Neural cell (in vitro differentiated cells): Measurements from ENCODE around the gene CDK5RAP2. TPM values are rescaled to one million over a fixed set of nuclear protein-coding genes. Genes with fewer than 3 reads are reported as not detected.

Experiments used
- H2AFZ ChIP-seq: fragments of 200-600, 300-800 bp; sonication (generic), shearing (Covaris generic); 2 replicates; pipeline ENCODE4 v1.6.0; 2014; ENCODE audit warnings: low read depth, mild to moderate bottlenecking, antibody characterized with exemption, low read length, moderate library complexity
- H3F3A ChIP-seq: fragments of 200-600 bp; shearing (Covaris generic); 2 replicates; pipeline ENCODE4 v1.6.1; 2016; ENCODE audit warnings: mild to moderate bottlenecking, moderate library complexity, mixed read lengths, antibody characterized with exemption, low read length; ENCODE audit not compliant: insufficient read depth, poor library complexity, severe bottlenecking
- H3K27ac ChIP-seq: fragments of 200-600, 300-800 bp; sonication (generic), shearing (Covaris generic); 2 replicates; pipeline ENCODE4 v1.5.1; 2014; ENCODE audit warnings: mild to moderate bottlenecking, low read length, moderate library complexity
- H3K27me3 ChIP-seq: fragments of 300-800, 200-600 bp; sonication (generic), shearing (Covaris generic); 2 replicates; pipeline ENCODE4 v1.6.0; 2014; ENCODE audit warnings: mild to moderate bottlenecking, low read depth, low read length, moderate library complexity; ENCODE audit not compliant: insufficient read depth
- H3K36me3 ChIP-seq: fragments of 300-800, 200-600 bp; sonication (generic), shearing (Covaris generic); 2 replicates; pipeline ENCODE4 v1.5.1; 2014; ENCODE audit warnings: mild to moderate bottlenecking, antibody characterized with exemption, low read length, moderate library complexity; ENCODE audit not compliant: insufficient read depth
- H3K4me2 ChIP-seq: fragments of 300-800, 200-600 bp; sonication (generic), shearing (Covaris generic); 2 replicates; pipeline ENCODE4 v1.6.0; 2014; ENCODE audit warnings: mild to moderate bottlenecking, low read length
- H3K4me3 ChIP-seq: fragments of 300-800, 200-600 bp; sonication (generic), shearing (Covaris generic); 2 replicates; pipeline ENCODE4 v1.5.1; 2014; ENCODE audit warnings: mild to moderate bottlenecking, low read length, moderate library complexity
- H3K79me2 ChIP-seq: fragments of 200-600 bp; shearing (Covaris generic); replicated peaks from 2 replicates; pipeline ENCODE4 v1.6.0; 2014; ENCODE audit warnings: mild to moderate bottlenecking, low read length, moderate library complexity; ENCODE audit not compliant: insufficient read depth
- H3K9ac ChIP-seq: fragments of 300-800, 200-600 bp; sonication (generic), shearing (Covaris generic); 2 replicates; pipeline ENCODE4 v1.6.1; 2016; ENCODE audit warnings: mild to moderate bottlenecking, low read length, mixed read lengths
- H3K9me2 ChIP-seq: fragments of 200-600 bp; shearing (Covaris generic); 2 replicates; pipeline ENCODE4 v1.6.1; 2016; ENCODE audit warnings: mild to moderate bottlenecking, low read length, mixed read lengths; ENCODE audit not compliant: insufficient read depth
- H3K9me3 ChIP-seq: fragments of 200-600, 300-800 bp; sonication (generic), shearing (Covaris generic); 2 replicates; pipeline ENCODE4 v1.6.1; 2016; ENCODE audit warnings: mild to moderate bottlenecking, mixed run types, low read length, moderate library complexity, mixed read lengths
- H4K20me1 ChIP-seq: fragments of 200-600 bp; shearing (Covaris generic); 2 replicates; pipeline ENCODE4 v1.6.1; 2016; ENCODE audit warnings: mild to moderate bottlenecking, mixed run types; ENCODE audit not compliant: insufficient read depth
- EP300 ChIP-seq: fragments of 450-650 bp; conservative IDR thresholded peaks from 2 replicates; pipeline ENCODE4 v1.6.1; 2014; ENCODE audit warnings: antibody characterized with exemption, mild to moderate bottlenecking, moderate library complexity; ENCODE audit not compliant: poor library complexity, severe bottlenecking
- EZH2 ChIP-seq: fragments of 200-600, 300-800 bp; shearing (Covaris generic), sonication (generic); IDR thresholded peaks from 2 replicates; pipeline ENCODE4 v1.6.1; 2014; ENCODE audit warnings: antibody characterized with exemption, low read length, borderline replicate concordance, mild to moderate bottlenecking; ENCODE audit not compliant: insufficient read depth, poor library complexity, severe bottlenecking
- MXI1 ChIP-seq: fragments of 450-650 bp; conservative IDR thresholded peaks from 2 replicates; pipeline ENCODE4 v1.6.1; 2014; ENCODE audit warnings: antibody characterized with exemption, mild to moderate bottlenecking; ENCODE audit not compliant: poor library complexity, severe bottlenecking
- POLR2AphosphoS5 ChIP-seq: IDR thresholded peaks from 2 replicates; pipeline ENCODE4 v1.6.1; 2012
- RAD21 ChIP-seq: fragments of 450-650 bp; conservative IDR thresholded peaks from 2 replicates; pipeline ENCODE4 v1.6.1; 2014; ENCODE audit warnings: antibody characterized with exemption, mild to moderate bottlenecking, moderate library complexity
- SMC3 ChIP-seq: fragments of 450-650 bp; conservative IDR thresholded peaks from 2 replicates; pipeline ENCODE4 v1.6.1; 2014; ENCODE audit warnings: antibody characterized with exemption, mild to moderate bottlenecking, moderate library complexity; ENCODE audit not compliant: poor library complexity
- TAF1 ChIP-seq: IDR thresholded peaks from 2 replicates; pipeline ENCODE4 v1.6.1; 2012; ENCODE audit warnings: low read depth
- polyA plus RNA-seq: library from polyadenylated mRNA; depleted of rRNA; stranded (reverse); fragments of >200 nt; gene quantifications from 2 replicates; pipeline ENCODE4 v1.2.3, GENCODE V29; 2014
- TF ChIP-seq, protein P1 (sequence below): IDR thresholded peaks from 2 replicates; pipeline ENCODE4 v1.6.1; 2012; ENCODE audit warnings: borderline replicate concordance
- TF ChIP-seq, protein P2 (sequence below): fragments of 450-650 bp; IDR thresholded peaks from 2 replicates; pipeline ENCODE4 v1.5.1; 2014; ENCODE audit warnings: antibody characterized with exemption, mild to moderate bottlenecking, moderate library complexity; ENCODE audit not compliant: poor library complexity, severe bottlenecking

The CDK5RAP2 gene
- polyA plus RNA-seq, 1 donor from 2014 or later, result 43.3 TPM

DNA sequence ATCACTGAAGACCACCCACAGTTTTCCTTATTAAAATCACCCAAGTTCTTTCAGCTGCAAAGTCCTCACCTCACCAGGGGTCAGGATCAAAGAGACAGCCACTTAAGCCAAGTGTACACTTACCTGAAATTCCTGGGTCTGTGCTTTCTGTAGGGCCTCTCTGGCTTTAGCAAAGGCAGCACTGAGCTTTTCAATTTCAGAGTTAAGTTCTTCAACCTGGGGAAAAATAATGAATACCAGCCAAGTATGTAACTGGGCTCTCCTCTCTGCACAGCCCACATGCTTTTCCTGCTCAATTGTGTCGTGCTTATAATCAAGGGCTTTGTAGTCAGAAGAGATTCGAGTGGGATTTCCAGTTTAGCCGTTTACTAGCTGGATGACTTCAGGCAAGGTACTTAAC, 55.1 kb downstream of the CDK5RAP2 start:
- Histone ChIP-seq H3K9ac (no peak overlapping the region), H3K79me2 (no peaks in the 10 kb centered on the region), H3K4me2 (no peak overlapping the region), H3K27ac (no peak overlapping the region), H3K9me2 (no peaks in the 10 kb centered on the region), H3K9me3 (no peaks in the 10 kb centered on the region), H3K36me3 (peaks cover 2% of the 10 kb centered on the region), H3K27me3 (no peaks in the 10 kb centered on the region), H3F3A (no peaks in the 10 kb centered on the region), H2AFZ (no peak overlapping the region), H4K20me1 (no peaks in the 10 kb centered on the region), H3K4me3 (no peak overlapping the region)
- TF ChIP-seq MXI1 (no peak), EZH2 (no peak), EP300 (no peak)
- TF ChIP-seq, protein P1, sequence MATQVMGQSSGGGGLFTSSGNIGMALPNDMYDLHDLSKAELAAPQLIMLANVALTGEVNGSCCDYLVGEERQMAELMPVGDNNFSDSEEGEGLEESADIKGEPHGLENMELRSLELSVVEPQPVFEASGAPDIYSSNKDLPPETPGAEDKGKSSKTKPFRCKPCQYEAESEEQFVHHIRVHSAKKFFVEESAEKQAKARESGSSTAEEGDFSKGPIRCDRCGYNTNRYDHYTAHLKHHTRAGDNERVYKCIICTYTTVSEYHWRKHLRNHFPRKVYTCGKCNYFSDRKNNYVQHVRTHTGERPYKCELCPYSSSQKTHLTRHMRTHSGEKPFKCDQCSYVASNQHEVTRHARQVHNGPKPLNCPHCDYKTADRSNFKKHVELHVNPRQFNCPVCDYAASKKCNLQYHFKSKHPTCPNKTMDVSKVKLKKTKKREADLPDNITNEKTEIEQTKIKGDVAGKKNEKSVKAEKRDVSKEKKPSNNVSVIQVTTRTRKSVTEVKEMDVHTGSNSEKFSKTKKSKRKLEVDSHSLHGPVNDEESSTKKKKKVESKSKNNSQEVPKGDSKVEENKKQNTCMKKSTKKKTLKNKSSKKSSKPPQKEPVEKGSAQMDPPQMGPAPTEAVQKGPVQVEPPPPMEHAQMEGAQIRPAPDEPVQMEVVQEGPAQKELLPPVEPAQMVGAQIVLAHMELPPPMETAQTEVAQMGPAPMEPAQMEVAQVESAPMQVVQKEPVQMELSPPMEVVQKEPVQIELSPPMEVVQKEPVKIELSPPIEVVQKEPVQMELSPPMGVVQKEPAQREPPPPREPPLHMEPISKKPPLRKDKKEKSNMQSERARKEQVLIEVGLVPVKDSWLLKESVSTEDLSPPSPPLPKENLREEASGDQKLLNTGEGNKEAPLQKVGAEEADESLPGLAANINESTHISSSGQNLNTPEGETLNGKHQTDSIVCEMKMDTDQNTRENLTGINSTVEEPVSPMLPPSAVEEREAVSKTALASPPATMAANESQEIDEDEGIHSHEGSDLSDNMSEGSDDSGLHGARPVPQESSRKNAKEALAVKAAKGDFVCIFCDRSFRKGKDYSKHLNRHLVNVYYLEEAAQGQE, result no peak

DNA sequence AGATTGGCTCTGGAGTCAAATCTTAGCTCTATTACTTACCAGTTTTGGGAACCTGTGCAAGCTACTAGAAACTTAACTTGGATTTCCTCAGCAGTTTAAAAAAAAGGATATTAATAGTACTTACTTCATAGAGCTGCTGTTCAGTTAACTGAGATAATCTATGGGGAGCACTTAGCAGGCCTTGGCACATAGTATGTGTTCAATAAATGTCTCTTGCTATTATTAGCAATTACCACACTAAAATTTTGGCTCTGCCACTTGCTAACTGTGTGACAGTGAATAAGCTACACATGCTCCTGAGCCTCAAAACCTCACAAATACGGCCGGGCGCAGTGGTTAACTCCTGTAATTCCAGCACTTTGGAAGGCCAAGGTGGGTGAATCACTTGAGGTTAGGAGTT, 55.9 kb downstream of the CDK5RAP2 start:
- Histone ChIP-seq H3K4me2 (no peak overlapping the region), H3K4me3 (no peak overlapping the region), H3K27me3 (no peaks in the 10 kb centered on the region), H3K79me2 (no peaks in the 10 kb centered on the region), H3K9me3 (no peaks in the 10 kb centered on the region), H3K9ac (no peak overlapping the region), H3F3A (no peaks in the 10 kb centered on the region), H4K20me1 (no peaks in the 10 kb centered on the region), H3K27ac (no peak overlapping the region), H2AFZ (no peak overlapping the region), H3K36me3 (peaks cover 2% of the 10 kb centered on the region), H3K9me2 (no peaks in the 10 kb centered on the region)
- TF ChIP-seq, protein P2, sequence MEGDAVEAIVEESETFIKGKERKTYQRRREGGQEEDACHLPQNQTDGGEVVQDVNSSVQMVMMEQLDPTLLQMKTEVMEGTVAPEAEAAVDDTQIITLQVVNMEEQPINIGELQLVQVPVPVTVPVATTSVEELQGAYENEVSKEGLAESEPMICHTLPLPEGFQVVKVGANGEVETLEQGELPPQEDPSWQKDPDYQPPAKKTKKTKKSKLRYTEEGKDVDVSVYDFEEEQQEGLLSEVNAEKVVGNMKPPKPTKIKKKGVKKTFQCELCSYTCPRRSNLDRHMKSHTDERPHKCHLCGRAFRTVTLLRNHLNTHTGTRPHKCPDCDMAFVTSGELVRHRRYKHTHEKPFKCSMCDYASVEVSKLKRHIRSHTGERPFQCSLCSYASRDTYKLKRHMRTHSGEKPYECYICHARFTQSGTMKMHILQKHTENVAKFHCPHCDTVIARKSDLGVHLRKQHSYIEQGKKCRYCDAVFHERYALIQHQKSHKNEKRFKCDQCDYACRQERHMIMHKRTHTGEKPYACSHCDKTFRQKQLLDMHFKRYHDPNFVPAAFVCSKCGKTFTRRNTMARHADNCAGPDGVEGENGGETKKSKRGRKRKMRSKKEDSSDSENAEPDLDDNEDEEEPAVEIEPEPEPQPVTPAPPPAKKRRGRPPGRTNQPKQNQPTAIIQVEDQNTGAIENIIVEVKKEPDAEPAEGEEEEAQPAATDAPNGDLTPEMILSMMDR, result no peak
- TF ChIP-seq EP300, result no peak

DNA sequence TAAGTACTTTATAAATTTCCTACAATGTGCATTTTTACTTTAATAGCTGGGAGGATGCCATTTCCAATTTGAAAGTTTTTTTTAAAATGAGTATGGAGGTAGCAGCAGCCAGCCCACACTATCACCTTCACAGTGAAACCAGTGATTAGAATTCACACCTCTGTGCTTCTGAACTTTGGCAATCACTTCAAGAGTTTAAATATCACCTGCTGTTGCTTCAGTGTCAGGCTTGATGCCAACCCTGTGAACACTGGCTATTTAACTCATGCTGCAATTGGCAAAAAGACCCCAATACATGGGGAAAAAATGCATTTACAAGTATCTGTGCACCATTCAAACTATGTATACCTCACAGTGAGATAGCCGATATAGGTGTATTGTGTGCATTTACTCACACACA, 57.4 kb downstream of the CDK5RAP2 start:
- Histone ChIP-seq H3K79me2 (no peaks in the 10 kb centered on the region), H4K20me1 (no peaks in the 10 kb centered on the region), H3K9me2 (no peaks in the 10 kb centered on the region), H3F3A (no peaks in the 10 kb centered on the region), H3K4me3 (no peak overlapping the region), H2AFZ (no peak overlapping the region), H3K36me3 (peaks cover 2% of the 10 kb centered on the region), H3K27ac (no peak overlapping the region), H3K4me2 (no peak overlapping the region), H3K9me3 (no peaks in the 10 kb centered on the region), H3K27me3 (no peaks in the 10 kb centered on the region), H3K9ac (no peak overlapping the region)
- no peak for TF ChIP-seq RAD21
- TF ChIP-seq SMC3, result no peak
- TF ChIP-seq, protein P1, result no peak
- no peak for TF ChIP-seq EZH2
- no peak for TF ChIP-seq MXI1
- TF ChIP-seq, protein P2, result no peak
- no peak for TF ChIP-seq POLR2AphosphoS5
- TF ChIP-seq TAF1, result no peak
- TF ChIP-seq EP300, result no peak
